Lung (tissue), 10 donors: ENCODE results near the gene RAB26. TPM values are rescaled to one million over a fixed set of nuclear protein-coding genes. Genes with fewer than 3 reads are reported as not detected.
"Not testable (repeated sequence)": the region's sequence is repeated elsewhere in the genome, so short reads cannot be mapped to it uniquely, and the experiment has no call there.

Experiments used
- ATAC-seq: fragments of 200-7000 bp; cut with Tn5 transposase; one replicate; pipeline ENCODE4 v1.9.1; 2020; ENCODE audit warnings: moderate number of reproducible peaks; ENCODE audit not compliant: insufficient read depth, low FRiP score
- DNase-seq, 3 donors: peaks; one replicate each; pipeline ENCODE4 v3.0.0-alpha.2; 2013 to 2017
- H3K27ac ChIP-seq, 2 donors: one replicate each; pipeline ENCODE4 v1.5.1; 2013; ENCODE audit warnings: mild to moderate bottlenecking in 2 of 2, moderate library complexity in 2 of 2, control low read depth in 1 of 2, inconsistent platforms in 1 of 2, low read depth in 1 of 2, low read length in 1 of 2
- H3K27me3 ChIP-seq, 3 donors: one replicate each; pipeline ENCODE4 v1.5.1; 2013; ENCODE audit warnings: low read length in 2 of 3; ENCODE audit not compliant: control insufficient read depth in 3 of 3, insufficient read depth in 3 of 3
- H3K36me3 ChIP-seq, 4 donors: one replicate each; pipeline ENCODE4 v1.5.1; 2013; ENCODE audit warnings: low read length in 4 of 4, mild to moderate bottlenecking in 1 of 4, moderate library complexity in 1 of 4; ENCODE audit not compliant: control insufficient read depth in 4 of 4, insufficient read depth in 4 of 4
- H3K4me1 ChIP-seq, 5 donors: one replicate each; pipeline ENCODE4 v1.5.1; 2013; ENCODE audit warnings: low read length in 5 of 5, mild to moderate bottlenecking in 2 of 5, moderate library complexity in 1 of 5; ENCODE audit not compliant: control insufficient read depth in 5 of 5, insufficient read depth in 5 of 5
- H3K4me3 ChIP-seq: one replicate; pipeline ENCODE4 v1.5.1; 2013; ENCODE audit warnings: mild to moderate bottlenecking, control low read depth, moderate library complexity
- H3K9ac ChIP-seq, 2 donors: one replicate each; pipeline ENCODE4 v1.5.1; 2013; ENCODE audit warnings: low read length in 2 of 2, control low read depth in 1 of 2; ENCODE audit not compliant: insufficient read depth in 1 of 2
- H3K9me3 ChIP-seq, 4 donors: one replicate each; pipeline ENCODE4 v1.5.1; 2013; ENCODE audit warnings: low read length in 3 of 4, mild to moderate bottlenecking in 1 of 4, moderate library complexity in 1 of 4; ENCODE audit not compliant: control insufficient read depth in 4 of 4, insufficient read depth in 3 of 4
- WGBS, 2 donors: extraction: QIAGEN DNeasy Blood & Tissue Kit; methylation state at CpG; one replicate each; pipeline ENCODE4 v1.1.7; 2013; 5-methylcytosine and 5-hydroxymethylcytosine counted together
- polyA plus RNA-seq, 2 donors: library from polyadenylated mRNA; stranded (reverse); fragments of 200-250 nt; gene quantifications; one replicate each; pipeline ENCODE4 v1.2.1, GENCODE V29; 2013
- total RNA-seq, 2 donors: library from RNA; depleted of rRNA in 1 of 2; stranded (reverse); fragments of >200 nt in 1 of 2; gene quantifications; one replicate each; pipeline ENCODE4 v1.2.1, GENCODE V29; 2014 to 2021
- donor health status: Bipolar disorder and iron deficiency.
- donor health status: healthy.
- donor health status: DM: yes; HTN: yes; CAD: no.

RAB26 gene
- total and polyA plus RNA-seq, 4 donors, result 0.30 to 1.0 (median 0.72) TPM

DNA sequence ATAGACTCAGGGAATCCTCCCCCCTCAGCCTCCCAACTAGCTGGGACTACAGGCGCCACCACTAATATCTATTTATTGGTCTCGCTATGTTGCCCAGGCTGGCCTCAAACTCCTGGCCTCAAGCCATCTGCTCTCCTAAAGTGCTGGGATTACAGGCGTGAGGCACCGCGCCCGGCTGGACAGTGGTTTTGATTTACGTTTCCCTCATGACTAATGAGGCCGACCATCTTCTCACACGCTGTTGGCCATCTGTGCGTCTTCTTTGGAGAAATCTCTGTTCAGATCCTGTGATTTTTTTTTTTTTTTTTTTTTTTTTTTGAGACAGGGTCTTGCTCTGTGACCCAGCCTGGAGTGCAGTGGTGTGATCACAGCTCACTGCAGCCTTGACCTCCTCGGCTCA lies 19.2 kb upstream of the RAB26 start:
- H3K4me1 ChIP-seq, result peaks cover 8 to 39% (median 19%) of the 10 kb centered on the region in 5 donors
- DNase-seq, H3K36me3 ChIP-seq, H3K27me3 ChIP-seq, H3K9ac ChIP-seq, H3K9me3 ChIP-seq, ATAC-seq, H3K4me3 ChIP-seq, H3K27ac ChIP-seq: not testable (repeated sequence)
- 76 to 86% methylated on average over 9 of the region's 11 CpGs for WGBS, 2 donors

GRCh38 chr16:2129890-2130447 lies 18.5 kb upstream of the RAB26 start:
- H3K36me3 ChIP-seq, H3K27ac ChIP-seq, ATAC-seq, H3K4me3 ChIP-seq, H3K27me3 ChIP-seq, H3K9me3 ChIP-seq, H3K9ac ChIP-seq, DNase-seq: not testable (repeated sequence)
- 81 to 86% methylated on average over 22 of the region's 22 CpGs for WGBS, 2 donors
- peaks cover 8 to 32% (median 19%) of the 10 kb centered on the region in 5 donors for H3K4me1 ChIP-seq

DNA sequence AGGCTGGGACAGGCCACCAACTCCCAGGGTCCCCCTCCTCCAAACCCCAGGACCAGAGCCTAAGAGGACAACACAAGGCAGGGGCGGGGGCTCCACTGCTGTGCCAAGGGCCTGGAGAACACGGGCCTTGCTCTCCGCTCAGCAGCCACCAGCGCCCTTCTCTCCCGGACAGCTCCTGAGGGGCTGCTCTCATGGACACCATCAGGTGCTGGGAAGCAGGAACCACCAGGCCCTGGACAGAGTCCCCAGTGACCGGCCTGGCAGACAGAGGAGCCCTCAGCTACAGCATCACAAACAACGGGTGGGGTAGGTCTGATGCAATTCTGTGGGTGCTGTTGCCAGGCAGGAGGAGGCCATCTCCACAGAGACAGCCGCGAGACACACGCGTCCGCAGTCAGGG lies 14.6 kb upstream of the RAB26 start:
- not testable (repeated sequence) for H3K9ac ChIP-seq, H3K9me3 ChIP-seq, H3K4me3 ChIP-seq, H3K36me3 ChIP-seq, H3K27ac ChIP-seq, H3K27me3 ChIP-seq, ATAC-seq, DNase-seq, H3K4me1 ChIP-seq
- WGBS, 2 donors, result 33 to 53% methylated on average over 1 to 7 of the region's 12 CpGs

DNA sequence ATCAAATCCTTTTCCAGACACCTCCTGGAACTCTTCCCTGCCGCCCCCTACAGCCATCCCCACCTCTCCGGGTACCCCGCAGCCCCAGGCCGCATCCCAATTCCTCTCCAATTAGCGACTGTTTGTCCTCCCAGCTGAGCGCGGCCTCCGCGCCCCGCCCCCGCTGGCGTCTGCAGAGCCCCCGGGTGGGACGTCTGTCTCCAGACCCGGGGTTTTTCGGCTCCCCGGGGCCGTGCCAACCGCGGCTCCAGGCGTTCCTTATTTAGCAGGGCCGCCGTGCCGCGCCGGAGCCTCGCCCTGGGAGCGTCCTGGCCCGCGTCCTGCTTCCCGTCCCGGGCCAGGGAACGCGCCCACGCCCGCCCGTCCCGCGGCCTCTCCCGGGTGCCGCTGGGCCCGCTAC lies 13.4 kb upstream of the RAB26 start:
- Histone ChIP-seq H3K4me3 (peak overlapping the region; percentile 31), H3K27ac (peak overlapping the region in 1 of 2 donors; percentile 77)
- not testable (repeated sequence) for H3K36me3 ChIP-seq, H3K4me1 ChIP-seq, H3K9ac ChIP-seq, H3K27me3 ChIP-seq, ATAC-seq, H3K9me3 ChIP-seq
- WGBS, 2 donors, result 1% methylated on average over 19 to 33 of the region's 42 CpGs
- peak in 1 of 3 donors; percentile 20 for DNase-seq

DNA sequence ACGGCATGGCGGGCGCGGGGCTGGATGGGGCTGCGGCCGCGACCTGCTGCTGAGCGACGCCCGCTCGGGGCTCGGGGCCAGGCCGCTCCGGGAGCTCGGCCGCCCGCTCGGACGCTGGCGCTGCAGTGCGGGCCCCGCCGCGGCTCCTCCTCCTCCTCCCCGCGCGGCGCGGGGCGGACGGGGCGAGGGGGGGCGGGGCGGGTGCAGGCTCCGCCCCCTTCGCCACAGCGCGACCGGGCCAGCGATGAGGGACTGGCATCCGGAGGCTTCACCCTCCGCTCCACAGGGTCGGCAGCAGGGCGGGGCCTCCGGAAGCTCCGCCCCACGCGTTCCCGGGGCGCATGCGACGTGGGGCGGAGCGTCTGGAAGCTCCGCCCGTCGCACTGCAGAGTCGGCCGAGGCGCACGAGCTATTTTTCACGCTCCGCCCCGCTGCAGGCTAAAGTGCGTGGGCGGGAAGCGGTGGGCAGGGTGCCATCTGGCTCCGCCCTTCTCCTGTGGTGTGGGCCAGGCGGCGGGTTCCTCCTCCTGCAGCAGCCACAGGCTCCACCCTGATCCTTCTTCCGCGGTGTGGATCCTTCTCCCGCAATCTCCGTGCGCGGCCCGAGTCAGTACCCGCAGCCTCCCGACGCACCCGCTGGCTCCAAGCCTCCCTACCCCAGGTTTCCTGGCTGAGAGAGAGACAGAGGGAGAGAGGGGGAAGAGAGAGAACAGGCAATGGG lies 12.5 kb upstream of the RAB26 start, which contains the start of gene PKD1:
Gene PKD1, minus strand, starts transcription at position 129 of the 721 bp plus-strand sequence. CDS start 209 bp downstream, outside the sequence.
- not testable (repeated sequence) for H3K9ac ChIP-seq, H3K4me1 ChIP-seq, H3K9me3 ChIP-seq, H3K27me3 ChIP-seq, H3K36me3 ChIP-seq
- Histone ChIP-seq H3K4me3 (peak within 1 kb of the TSS; percentile 35), H3K27ac (peak within 1 kb of the TSS; percentile 54 to 77)
- ATAC-seq (peak; percentile 27), DNase-seq (peak; percentile 92 to 98 (median 94))
- 1% methylated on average over 22 to 71 of the region's 81 CpGs for WGBS, 2 donors
